HAP-1 (cell line): ENCODE measurements around the gene PRKN.

Experiments
- DNase-seq, 2 experiments: peaks; one replicate each; pipeline ENCODE4 v3.0.0-alpha.2; 2016 to 2020; ENCODE audit warnings: low spot score in 2 of 2
- H3K27me3 ChIP-seq: fragments of 250-450 bp; sonication (Bioruptor Pico); 2 replicates; pipeline ENCODE4 v1.5.1; 2020; ENCODE audit warnings: low read depth, mild to moderate bottlenecking, moderate library complexity
- H3K36me3 ChIP-seq: fragments of 250-450 bp; sonication (Bioruptor Pico); replicated peaks from 2 replicates; pipeline ENCODE4 v1.5.1; 2020; ENCODE audit warnings: mild to moderate bottlenecking
- H3K4me1 ChIP-seq: fragments of 250-450 bp; sonication (Bioruptor Pico); 2 replicates; pipeline ENCODE4 v1.5.1; 2020; ENCODE audit warnings: mild to moderate bottlenecking
- H3K4me3 ChIP-seq: fragments of 250-450 bp; sonication (Bioruptor Pico); 2 replicates; pipeline ENCODE4 v1.5.1; 2020; ENCODE audit warnings: mild to moderate bottlenecking, moderate library complexity
- H3K9me3 ChIP-seq: fragments of 250-450 bp; sonication (Bioruptor Pico); 2 replicates; pipeline ENCODE4 v1.5.1; 2020; ENCODE audit warnings: mild to moderate bottlenecking, moderate library complexity
- in situ Hi-C: fragments of 300-500 bp; cut with MboI; formaldehyde crosslinking; loops from 3 replicates; pipeline ENCODE4 v1.14.3; 2020; ENCODE audit warnings: low sequenced_read_pairs, inconsistent platforms, mixed read lengths

Gene PRKN

DNA sequence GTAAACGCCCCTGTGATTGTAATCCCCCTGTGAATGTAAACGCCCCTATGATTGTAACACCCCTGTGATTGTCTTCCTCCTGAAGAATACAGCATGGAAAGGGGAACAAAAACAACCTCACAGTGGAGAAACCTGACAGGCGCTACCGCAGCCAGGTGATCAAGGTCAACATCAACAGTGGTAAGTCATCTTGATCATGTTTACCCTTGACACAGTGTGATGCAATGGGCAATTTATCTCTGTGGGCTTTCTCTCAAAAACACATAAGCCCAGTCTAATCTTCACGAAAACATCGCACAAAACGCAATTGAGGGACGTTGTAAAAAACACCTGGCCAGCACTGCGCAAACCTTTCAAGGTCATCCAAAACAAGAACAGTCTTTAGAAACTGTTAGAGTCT, 277.2 kb downstream of the PRKN start:
- Histone ChIP-seq H3K27me3 (no peaks in the 10 kb centered on the region), H3K9me3 (no peaks in the 10 kb centered on the region; the same call in 1 of the 2 replicates), H3K36me3 (no peaks in the 10 kb centered on the region), H3K4me3 (no peak overlapping the region), H3K4me1 (no peaks in the 10 kb centered on the region)
- in situ Hi-C loops = no loop called here
- no peak for DNase-seq

DNA sequence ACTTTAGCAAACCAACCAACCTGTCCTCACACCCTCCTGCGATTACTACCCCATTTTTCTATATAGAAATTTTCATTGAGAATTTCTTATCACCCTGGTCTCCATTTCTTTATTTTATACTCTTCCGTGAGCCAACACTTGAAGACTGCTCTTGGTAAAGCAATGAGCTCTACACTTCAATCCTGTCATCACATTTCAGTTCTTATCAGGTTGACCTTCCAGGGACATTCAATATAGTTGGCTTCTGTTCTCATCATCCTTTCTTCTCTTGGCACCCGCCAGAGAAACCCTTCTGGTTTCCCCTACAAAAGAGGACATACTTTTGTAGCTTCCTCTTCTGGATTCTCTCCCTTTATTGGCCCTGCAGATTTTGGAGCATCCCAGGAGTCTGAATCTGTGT, 279.3 kb downstream of the PRKN start:
- Histone ChIP-seq H3K27me3 (no peaks in the 10 kb centered on the region), H3K9me3 (no peaks in the 10 kb centered on the region), H3K36me3 (no peaks in the 10 kb centered on the region), H3K4me3 (no peak overlapping the region), H3K4me1 (no peaks in the 10 kb centered on the region)
- DNase-seq = no peak
- in situ Hi-C loops = no loop called here

DNA sequence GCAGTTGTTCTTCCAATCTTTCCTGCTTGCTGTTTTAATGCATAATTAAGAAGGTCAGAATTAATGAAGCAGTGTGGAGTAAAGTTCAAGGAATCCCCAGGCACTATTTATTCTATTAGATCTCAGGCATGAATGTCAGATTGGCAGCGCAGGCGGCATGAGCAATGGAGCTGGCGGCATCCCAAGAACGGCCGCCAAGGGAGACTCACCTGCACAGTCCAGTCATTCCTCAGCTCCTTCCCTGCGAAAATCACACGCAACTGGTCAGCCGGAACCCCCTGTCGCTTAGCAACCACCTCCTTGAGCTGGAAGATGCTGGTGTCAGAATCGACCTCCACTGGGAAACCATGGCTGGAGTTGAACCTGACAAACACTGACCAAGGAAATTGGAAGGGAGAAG, 284.5 kb downstream of the PRKN start:
- in situ Hi-C loops = no loop called here
- no peaks in the 10 kb centered on the region for H3K9me3 ChIP-seq
- no peaks in the 10 kb centered on the region for H3K27me3 ChIP-seq

DNA sequence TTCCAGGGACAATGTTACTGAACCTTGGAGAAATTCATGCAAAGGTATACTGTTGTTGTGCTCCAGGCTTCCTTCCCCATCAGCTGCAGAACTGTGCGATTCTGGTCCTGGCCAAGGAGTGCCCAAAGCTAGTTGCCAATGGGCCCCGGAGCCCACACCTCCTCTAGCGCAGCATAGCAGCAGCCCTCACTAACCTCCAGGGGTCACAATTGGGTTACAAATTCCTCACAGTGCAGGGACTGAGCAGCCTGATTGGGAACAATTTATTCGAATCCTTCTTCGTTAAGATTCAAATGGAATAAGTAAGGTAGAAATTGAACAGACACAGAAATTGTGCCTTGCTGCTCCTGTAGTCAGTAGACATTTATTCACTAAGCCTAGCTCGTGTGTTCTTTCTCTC, 284.9 kb downstream of the PRKN start:
- no peaks in the 10 kb centered on the region for H3K27me3 ChIP-seq
- H3K4me1 ChIP-seq = peaks cover 5% of the 10 kb centered on the region; the same call in 1 of the 2 replicates
- no peaks in the 10 kb centered on the region for H3K36me3 ChIP-seq
- DNase-seq = peak; percentile 67 to 71
- H3K4me3 ChIP-seq = no peak overlapping the region
- in situ Hi-C loops = no loop called here
- H3K9me3 ChIP-seq = no peaks in the 10 kb centered on the region

More for the DNA sequence above, 284.5 kb downstream of the PRKN start:
- Histone ChIP-seq H3K4me3 (no peak overlapping the region), H3K36me3 (no peaks in the 10 kb centered on the region), H3K4me1 (peaks cover 5% of the 10 kb centered on the region; the same call in 1 of the 2 replicates)
- no peak for DNase-seq

DNA sequence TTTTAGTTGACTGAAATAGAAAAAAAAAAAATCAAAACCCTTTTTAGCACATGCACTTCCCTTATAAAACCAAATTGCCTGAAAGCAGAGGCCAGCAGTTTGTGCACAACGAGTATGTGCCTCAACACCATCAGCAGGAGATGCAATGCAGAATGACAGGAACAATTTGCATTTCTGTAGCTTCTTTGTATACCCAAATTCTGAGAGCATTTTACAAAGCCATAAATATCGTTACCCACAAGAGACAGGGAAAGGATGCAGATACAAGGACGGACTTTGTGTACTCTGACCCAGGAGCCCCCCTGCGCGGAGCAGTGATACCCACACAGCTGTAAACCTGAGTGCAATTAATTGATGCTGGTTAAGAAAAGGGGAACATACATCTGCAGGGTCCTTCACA, 285.6 kb downstream of the PRKN start:
- Histone ChIP-seq H3K4me3 (no peak overlapping the region), H3K27me3 (no peaks in the 10 kb centered on the region), H3K4me1 (peaks cover 5% of the 10 kb centered on the region; the same call in 1 of the 2 replicates), H3K9me3 (no peaks in the 10 kb centered on the region), H3K36me3 (no peaks in the 10 kb centered on the region)
- peak; percentile 23 to 63 for DNase-seq
- in situ Hi-C loops = no loop called here

DNA sequence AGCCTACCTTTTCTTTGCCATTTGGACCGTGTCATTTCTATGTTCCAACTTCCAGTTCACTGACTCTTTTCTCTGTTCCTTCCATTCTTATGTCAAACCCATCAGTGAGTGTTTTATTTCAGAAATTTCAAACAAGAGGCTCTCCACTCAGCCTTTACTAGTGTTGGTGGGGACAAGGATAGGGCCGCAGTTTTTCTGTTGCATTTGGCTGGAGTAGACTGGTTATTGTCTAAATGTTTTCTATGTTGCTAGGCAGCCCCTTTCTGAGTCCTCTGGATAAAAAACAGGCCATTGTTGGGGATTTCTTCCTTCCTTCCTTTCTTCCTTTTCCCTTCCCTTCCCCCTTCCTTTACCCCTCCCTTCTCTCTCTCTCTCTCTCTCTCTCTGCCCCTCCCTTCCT, 288.6 kb downstream of the PRKN start:
- DNase-seq = no peak
- in situ Hi-C loops = no loop called here
- no peaks in the 10 kb centered on the region for H3K36me3 ChIP-seq

DNA sequence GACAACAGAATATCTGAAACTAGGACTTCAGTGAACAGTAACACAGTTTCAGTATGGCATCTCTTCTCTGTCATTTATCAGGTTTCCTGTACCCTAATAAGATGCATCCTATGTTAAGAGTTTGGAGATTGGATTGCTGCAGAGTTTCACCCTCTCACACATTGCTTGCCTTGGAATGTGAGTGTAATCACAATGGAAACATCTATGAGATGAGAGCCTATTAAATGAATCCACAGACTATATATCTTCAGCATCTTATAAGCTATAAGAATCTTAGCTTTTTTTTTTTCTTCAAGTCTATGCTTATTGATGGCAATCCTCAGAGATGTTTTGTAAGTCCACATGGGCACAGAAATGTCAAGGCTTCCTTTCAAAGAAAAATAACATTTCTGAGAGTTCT, 292.5 kb downstream of the PRKN start:
- DNase-seq = no peak
- in situ Hi-C loops = no loop called here
- H3K4me1 ChIP-seq = no peaks in the 10 kb centered on the region
- H3K9me3 ChIP-seq = no peaks in the 10 kb centered on the region
- H3K27me3 ChIP-seq = no peaks in the 10 kb centered on the region
- no peak overlapping the region for H3K4me3 ChIP-seq
- no peaks in the 10 kb centered on the region for H3K36me3 ChIP-seq

More for the DNA sequence above, 288.6 kb downstream of the PRKN start:
- Histone ChIP-seq H3K9me3 (no peaks in the 10 kb centered on the region), H3K27me3 (no peaks in the 10 kb centered on the region), H3K4me1 (peaks cover 5% of the 10 kb centered on the region; the same call in 1 of the 2 replicates), H3K4me3 (no peak overlapping the region)

DNA sequence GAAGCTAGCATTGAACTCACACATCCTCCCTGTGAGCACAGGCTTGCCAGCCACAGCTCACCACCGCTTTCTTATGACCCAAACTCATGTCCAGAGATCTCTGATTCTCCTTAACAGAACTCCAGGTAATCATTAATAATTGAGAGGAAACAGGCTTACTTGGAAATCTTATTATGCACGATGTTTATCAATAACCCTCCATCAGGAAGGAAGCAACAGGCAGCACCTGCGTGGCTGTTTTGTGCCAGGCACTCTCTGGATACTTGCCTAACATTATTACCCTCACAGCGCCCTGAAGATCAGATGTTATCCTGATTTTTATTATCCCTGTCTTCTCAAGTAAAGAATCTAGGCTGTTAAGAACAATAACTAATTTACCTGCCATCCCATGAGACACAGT, 306.6 kb downstream of the PRKN start:
- Histone ChIP-seq H3K36me3 (no peaks in the 10 kb centered on the region), H3K4me1 (no peaks in the 10 kb centered on the region), H3K27me3 (no peaks in the 10 kb centered on the region), H3K4me3 (no peak overlapping the region), H3K9me3 (no peaks in the 10 kb centered on the region)
- DNase-seq = no peak
- in situ Hi-C loops = no loop called here

DNA sequence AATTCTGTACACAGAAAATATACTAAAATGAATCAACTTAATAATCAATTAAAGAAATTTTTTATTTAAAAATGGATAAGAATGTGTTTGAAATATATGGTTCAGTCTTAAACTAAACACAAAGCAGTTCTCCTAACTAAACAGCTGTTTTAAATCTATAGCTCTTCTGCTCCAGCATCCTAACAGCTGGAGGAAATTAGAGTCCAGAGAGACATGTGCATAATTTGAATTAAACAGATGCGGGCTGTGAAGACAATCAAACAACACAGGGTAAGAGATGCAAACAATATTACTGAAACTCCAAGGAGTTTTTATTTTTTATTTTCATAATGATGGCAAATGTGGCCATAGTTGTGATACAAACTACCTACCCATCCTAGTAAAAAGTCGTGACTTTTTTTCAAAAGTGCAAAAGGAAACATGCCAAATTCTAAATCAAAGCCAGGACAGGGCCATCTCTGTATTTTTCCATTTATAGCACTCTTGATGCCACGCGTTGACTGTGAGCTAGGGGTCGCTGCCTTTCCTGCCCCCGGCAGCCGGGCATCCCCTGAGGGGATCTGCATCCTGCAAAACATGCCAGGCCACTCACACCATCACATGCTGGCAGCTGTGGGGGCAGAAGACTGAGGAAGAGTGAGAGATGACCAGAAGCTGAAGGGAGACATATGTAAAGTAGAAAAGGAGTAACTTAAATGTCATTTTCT, 310.6 kb downstream of the PRKN start:
- no peak overlapping the region for H3K4me3 ChIP-seq
- no peak for DNase-seq
- no peaks in the 10 kb centered on the region for H3K36me3 ChIP-seq
- in situ Hi-C loops = no loop called here
- H3K9me3 ChIP-seq = no peaks in the 10 kb centered on the region
- H3K4me1 ChIP-seq = no peaks in the 10 kb centered on the region
- no peaks in the 10 kb centered on the region for H3K27me3 ChIP-seq

DNA sequence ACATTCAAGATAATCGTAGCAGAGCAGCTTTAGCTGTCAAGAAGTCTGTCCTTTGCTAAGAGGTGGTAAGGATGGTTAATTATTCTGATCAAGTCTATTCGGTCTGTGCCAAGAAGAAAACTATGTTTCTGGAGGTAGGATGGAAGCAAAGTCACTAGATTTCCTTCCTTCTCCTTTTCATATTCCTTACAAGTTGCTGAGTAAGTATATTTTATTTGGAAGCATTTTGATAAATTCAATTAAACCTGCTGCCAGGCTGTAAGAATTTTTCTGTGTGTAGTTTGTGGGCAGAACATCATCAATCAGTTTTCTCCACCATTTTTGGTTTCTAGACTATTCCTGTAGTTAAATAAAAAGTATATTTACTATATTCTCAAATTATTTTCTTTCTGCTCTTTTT, 311.3 kb downstream of the PRKN start:
- no peak for DNase-seq
- H3K36me3 ChIP-seq = no peaks in the 10 kb centered on the region
- in situ Hi-C loops = no loop called here
- no peaks in the 10 kb centered on the region for H3K9me3 ChIP-seq
- H3K27me3 ChIP-seq = no peaks in the 10 kb centered on the region
- no peak overlapping the region for H3K4me3 ChIP-seq
- H3K4me1 ChIP-seq = no peaks in the 10 kb centered on the region

DNA sequence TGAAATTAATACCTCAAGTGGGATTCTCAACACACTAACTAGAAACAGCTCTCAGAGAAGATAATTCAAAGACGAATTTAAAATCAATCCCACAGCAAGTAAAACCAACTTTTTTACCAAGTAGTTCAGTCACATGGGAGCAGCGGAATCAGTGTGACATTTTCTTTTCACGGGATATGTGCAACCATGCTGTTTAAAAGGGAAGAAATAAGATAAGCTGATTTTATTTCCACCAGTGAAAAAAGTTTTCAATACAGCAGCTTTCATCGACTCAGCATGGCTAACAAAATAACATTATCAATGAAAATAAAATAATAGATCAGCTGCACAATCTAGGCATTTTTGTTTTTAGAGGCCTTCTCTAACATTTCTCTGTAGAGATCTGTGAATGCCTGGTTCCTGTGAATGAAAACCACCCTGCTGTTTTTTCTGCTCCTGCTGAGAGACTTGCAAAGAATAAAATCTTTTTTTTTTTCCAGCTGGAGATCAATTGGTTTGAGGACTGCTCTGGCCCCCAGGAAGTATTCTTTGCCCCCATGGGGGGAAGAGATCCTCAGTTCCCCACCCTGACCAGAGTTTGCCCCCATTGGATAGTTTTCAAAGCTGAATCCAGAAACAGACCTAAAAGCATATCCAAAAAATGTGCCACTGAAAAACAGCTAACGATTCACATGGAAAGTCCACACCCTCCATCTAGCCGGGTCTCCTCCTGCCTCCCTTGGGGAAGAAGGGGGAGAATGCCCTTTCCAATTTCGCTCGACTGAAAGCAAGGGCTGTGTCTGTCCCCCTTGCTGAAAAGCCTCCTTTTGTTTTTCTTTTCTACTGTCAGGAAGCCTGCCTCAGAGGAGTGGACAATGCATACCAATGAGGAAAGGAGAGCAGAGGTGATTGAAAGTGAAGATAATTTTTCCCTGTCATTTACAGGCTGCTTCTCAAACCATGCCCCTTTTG, 317.6 kb downstream of the PRKN start:
- DNase-seq = peak; percentile 39 to 64
- peaks cover 11% of the 10 kb centered on the region; the same call in 1 of the 2 replicates for H3K4me1 ChIP-seq
- no peak overlapping the region for H3K4me3 ChIP-seq
- H3K9me3 ChIP-seq = no peaks in the 10 kb centered on the region
- no peaks in the 10 kb centered on the region for H3K27me3 ChIP-seq
- no peaks in the 10 kb centered on the region for H3K36me3 ChIP-seq
- in situ Hi-C loops = no loop called here

DNA sequence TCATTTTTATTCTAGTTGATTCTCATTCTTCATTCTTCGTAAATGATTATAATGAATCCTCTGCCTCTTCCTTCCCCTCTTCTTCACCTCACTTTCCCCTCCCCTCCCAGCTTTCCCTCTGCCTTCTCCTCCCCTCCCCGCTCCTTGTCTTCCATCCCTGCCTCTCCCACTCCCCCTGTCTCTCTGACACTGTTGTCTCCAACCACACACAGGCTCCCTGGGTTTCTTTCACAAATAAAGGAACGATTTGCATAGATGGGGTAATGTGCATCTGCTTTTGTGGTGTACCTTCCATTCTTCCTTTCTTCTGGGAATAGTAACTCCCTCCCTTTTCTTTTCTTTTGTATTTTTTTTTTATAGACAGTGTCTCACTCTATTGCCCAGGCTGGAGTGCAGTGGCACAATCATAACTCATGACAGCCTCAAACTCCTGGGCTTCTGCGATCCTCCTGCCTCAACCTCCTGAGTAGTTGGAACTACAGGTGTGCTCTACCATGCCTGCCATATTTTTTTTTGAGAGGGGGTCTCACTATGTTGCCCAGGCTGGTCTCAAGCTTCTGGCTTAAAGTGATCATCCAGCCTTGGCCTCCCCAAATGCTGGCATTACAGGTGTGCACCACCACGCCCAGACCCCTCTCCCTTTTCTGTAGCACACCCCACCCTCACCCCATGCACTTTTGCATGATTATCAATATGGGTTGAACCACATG, 318.6 kb downstream of the PRKN start:
- peaks cover 11% of the 10 kb centered on the region; the same call in 1 of the 2 replicates for H3K4me1 ChIP-seq
- no peak for DNase-seq
- H3K36me3 ChIP-seq = no peaks in the 10 kb centered on the region
- H3K9me3 ChIP-seq = no peaks in the 10 kb centered on the region
- no peak overlapping the region for H3K4me3 ChIP-seq
- in situ Hi-C loops = no loop called here
- H3K27me3 ChIP-seq = no peaks in the 10 kb centered on the region

DNA sequence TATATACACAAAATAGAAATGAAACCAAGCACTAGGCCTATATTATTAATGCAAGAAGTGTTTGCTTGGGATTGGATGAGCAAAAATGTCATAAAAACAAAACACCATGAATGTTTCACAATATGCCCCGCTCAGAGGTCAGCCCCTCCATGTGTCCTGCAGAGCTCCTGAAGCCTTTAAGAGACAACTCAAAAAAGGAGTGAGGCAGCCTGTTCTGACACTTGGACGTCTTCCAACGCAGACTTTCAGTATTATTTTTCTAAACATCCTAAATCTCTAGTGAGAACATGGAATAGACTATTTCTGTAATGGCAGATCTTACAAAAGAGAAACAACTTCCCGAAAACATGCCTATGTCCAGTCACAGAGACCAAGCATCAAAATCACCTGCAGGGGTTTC, 322.6 kb downstream of the PRKN start:
- Histone ChIP-seq H3K9me3 (no peaks in the 10 kb centered on the region), H3K4me1 (0 out of 2 replicates have a peak, but pooled peaks cover 4% of the 10 kb centered on the region), H3K4me3 (no peak overlapping the region), H3K27me3 (no peaks in the 10 kb centered on the region), H3K36me3 (no peaks in the 10 kb centered on the region)
- in situ Hi-C loops = no loop called here
- no peak for DNase-seq
